Right hindlimb (tissue), 1 donor: ENCODE data around the gene C4orf33.
"Not testable (repeated sequence)": the region's sequence is repeated elsewhere in the genome, so short reads cannot be mapped to it uniquely, and the experiment has no call there.

Experiments
- DNase-seq: peaks from one replicate; pipeline ENCODE4 v3.0.0-alpha.2; 2018

C4orf33 gene, protein sequence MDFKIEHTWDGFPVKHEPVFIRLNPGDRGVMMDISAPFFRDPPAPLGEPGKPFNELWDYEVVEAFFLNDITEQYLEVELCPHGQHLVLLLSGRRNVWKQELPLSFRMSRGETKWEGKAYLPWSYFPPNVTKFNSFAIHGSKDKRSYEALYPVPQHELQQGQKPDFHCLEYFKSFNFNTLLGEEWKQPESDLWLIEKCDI

DNA sequence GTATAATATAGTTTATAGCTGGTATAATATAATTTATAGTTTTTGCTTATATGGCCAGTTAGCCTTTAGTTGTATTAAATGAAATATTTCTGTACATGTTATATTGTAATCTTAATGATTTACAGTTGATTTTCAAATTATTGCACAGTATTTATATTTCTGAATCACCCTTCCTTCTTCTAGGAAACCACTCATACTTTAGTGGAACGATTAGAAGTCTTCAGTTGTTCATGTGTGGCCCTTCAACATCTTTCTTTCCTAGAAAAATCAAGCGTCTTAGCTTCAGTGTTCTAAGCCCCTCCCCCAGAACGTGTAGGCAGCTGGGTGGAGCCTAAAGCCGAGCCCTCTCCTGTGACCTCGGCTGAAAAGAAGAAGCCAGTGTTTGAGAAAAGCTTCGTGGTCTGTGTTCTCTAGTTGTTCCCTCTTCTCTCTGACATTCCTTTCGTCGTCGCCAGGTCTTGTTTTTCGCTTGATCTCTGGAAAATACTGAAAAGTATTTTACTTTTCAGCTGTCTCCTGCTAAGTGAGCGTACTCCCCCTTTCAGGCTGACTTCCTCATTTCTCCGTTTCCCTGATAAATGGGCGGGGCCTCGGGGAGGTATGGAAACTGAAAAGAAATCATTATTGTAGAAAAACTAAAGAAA lies at the start of gene C4orf33:
C4orf33 (plus strand) TSS at position 342 of the 644 bp plus-strand sequence. CDS start 6,459 bp downstream, outside the sequence.
- DNase-seq: peak; percentile 78

- DNase-seq: no peak
Measured at GRCh38 chr4:129059028-129059427, 36.9 kb upstream of the C4orf33 start.

GRCh38 chr4:129062580-129062979 lies 33.4 kb upstream of the C4orf33 start:
- no peak for DNase-seq

DNA sequence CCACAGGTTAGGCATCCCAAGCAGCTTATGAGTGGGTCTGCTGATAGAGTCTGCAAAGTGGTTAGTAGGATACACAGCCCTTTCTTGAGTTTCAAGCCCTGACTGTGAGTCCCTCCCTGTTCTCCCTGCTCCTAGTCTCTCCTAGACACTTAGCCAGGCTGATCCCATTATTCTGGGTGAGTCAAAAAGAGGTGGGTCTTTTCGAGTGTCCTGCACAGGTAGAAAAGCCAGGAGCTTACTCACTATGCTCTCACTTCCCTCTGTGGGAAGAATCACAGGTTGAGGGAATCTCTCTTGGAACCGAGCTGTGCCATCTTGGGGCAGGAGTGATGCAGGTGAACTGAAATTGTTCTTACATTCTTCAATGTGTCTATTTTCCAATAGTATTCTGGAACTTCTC lies 32.3 kb upstream of the C4orf33 start:
- no peak for DNase-seq

DNA sequence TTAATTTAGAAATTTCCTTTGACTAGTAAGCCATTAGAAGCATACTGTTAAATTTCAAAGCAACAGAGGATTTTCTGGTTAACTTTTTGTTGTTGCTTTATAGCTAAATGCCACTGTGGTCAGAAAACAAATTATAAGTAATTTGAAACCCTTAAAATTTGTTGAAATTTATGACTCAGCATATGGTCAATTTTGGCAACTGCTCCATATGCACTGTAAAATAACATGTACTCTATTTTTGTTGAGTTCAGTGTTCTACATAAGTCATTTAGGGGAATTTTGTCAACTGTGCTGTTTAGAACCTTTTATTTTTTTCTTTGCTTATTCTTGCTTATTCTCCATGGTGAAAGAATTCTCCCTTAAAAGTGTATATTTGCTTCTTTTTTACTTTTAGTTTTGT lies 31.2 kb upstream of the C4orf33 start:
- no peak for DNase-seq

GRCh38 chr4:129069537-129069936 lies 26.4 kb upstream of the C4orf33 start:
- not testable (repeated sequence) for DNase-seq

DNA sequence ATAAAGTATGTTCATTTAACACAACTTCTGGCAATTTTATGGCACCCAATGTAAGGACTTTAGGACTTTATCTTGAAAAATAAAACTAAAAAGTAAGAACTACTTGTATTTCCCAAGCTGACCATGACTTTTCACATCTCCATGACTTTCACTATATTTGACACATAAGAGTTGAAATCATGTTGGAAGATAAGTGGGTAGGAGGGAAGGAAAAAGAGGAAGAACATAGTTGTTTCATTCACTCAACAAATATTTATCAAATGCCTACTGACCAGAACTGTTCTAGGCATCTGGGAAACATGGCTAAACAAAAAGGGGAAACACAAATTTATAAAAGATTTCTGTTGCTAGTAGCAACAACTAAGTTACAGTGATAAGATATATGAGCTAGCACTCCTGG lies 18.6 kb upstream of the C4orf33 start:
- DNase-seq: no peak

DNA sequence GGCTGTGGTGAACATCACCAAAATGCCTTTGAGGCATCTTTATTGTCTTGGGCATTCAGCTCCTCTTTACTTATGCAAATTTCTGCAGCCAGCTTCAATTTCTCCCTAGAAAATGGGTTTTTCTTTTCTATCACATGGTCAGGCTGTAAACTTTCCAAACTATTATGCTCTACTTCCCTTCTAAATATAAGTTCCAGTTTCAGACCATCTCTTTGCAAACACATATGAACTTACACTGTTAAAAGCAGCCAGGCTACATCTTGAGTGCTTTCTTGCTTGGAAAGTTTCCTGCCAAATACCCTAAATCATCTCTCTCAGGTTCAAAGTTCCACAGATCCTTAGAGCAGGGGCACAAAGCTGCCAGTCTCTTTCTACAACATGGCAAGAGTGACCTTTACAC lies 15.8 kb upstream of the C4orf33 start:
- no peak for DNase-seq

GRCh38 chr4:129082302-129082701 lies 13.7 kb upstream of the C4orf33 start:
- DNase-seq: no peak

DNA sequence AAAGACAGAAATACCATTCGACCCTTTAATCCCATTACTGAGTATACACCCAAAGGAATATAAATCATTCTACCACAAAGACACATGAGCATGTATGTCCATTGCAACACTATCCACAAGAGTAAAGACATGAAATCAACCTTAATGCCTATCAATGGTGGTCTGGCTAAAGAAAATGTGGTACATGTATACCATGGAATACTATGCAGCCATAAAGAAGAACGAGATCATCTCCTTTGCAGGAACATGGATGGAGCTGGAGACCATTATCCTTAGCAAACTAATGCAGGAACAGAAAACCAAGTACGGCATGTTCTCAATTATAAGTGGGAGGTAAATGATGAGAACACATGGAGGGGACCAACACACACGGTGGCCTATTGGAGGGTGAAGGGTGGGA lies 10.5 kb upstream of the C4orf33 start:
- DNase-seq: no peak

DNA sequence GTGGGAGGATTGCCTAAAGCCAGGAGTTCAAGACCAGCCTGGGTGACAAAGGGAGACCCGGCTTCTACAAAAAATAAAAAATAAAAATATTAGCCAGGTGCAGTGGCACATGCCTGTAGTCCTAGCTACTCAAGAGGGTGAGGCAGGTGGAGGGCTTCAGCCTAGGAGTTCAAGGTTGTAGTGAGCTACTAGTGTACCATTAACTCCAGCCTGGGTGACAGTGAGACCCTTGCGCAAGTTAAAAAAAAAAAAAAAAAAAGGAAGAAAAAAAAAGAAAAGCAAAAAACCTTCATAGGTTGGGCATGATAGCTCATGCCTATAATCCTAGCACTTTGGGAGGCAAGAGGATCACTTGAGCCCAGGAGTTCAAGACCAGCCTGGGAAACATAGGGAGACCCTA lies 8.4 kb upstream of the C4orf33 start:
- DNase-seq: no peak

GRCh38 chr4:129092631-129093190 lies 3.2 kb upstream of the C4orf33 start:
- no peak for DNase-seq

DNA sequence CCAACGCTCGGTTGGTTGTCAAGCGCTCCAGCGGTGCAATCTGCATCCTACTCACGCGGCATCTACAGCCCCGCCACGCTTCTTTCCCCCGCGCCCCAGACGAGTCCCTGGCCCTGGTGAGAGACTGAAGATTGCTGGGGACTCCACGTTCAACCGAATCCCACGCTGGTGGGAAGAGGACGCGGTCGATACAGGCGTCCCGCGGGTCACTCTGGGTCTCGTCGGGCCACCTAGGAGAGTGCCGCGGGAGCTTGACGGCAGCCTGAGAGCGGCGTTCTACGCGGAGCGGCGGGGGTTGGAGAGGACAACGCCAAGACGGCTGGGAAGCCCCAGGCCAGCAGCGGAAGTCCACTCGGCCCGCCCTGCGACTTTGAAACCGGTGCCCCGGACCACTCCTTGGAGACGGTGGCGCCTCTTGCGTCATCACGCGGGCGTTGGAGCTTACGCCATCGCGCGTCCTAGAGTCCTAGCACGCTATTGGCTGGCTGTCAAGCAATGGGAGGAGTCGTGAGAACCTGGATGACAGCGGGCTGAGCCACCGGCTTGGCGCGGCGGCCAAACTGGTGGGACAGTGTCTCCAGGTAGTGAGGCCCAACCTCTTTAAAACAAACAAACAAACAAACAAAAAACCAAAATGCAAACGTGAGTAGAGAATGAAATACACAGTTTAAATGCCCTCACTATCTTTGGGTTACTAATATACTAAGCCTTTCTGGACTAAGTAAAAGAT lies 2.6 kb upstream of the C4orf33 start, which contains the start of gene SCLT1:
SCLT1 (minus strand) TSS at position 349 of the 730 bp plus-strand sequence. CDS start 436 bp downstream, outside the sequence.
- DNase-seq: peak; percentile 98

DNA sequence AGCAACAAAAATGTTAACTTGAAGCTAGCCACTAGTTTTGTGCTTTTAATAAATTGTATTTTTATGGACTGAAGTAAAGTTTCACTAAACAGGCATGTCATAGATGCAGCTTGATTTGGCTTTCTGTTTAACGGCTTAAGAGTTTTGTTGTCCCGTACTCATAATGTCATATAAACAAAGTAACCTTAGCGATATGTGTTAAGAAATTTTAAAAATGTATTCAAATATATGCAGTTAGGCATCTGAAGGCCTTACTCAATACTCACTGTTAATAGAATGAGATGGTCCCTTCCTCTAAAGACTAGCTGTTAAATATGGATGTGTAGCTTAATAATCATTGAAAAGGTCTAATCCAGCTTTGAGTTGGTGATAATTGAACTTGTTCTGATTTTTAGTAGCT lies 1.6 kb upstream of the C4orf33 start:
- no peak for DNase-seq

DNA sequence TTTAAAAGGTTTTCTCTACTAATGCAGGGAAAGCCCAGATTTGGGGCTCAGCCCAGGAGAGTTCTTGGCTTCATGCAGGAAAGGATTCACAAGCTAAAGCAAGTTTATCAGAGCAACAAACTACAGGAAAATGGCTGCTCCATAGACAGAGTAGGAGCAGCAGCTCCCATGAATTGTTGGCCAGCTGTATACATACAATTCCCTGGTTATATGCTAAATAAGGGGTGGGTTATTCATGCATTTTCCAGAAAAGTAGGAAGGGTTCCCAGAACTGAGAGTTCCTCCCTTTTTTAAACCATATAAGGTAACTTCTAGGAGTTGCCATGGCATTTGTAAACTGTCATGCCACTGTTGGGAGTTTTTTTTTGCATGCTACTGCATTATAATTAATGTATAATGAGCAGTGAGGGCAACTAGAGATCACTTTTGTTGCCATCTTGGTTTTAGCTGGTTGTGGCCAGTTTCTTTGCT lies 2.6 kb downstream of the C4orf33 start:
- no peak for DNase-seq

DNA sequence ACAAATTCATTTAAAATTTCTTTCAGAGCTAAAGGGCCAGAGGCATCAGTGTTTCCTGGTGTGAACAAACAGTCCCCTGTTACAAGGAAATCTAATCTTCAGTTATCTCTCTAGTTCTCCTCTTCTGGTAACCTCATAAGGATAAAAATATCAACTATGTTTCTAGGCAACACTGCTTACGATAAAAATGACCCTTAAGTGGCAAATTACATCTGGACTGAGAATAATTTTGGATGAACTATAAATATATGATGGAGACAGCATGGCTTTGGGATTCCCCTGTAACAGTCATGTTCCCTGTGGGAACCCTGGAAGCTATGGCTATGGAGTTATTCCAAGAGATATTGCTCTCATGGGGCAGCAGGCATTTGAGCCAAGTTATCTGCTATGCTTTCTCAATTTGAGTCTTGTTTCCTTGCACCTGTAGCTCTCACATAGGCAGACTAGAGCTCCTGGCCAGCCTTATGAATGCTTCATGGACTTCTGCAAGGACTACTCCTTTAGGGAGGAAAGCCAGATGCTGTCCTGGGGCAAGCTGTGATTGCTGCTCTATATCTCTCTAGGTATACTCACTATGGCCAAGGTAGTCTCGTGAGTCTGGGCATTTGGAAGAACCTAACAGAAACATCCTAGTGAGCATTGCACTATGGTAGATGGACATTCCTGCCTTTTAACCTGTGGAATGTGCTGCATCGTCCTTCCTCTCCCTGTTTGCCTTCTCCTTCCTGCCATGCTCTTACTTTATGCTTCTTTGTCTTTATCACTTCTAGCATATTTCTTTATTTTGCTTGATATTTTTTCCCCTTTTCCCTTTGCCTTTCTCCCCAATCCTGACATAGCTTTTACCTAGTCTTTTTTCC lies 14.2 kb downstream of the C4orf33 start:
- DNase-seq: no peak

DNA sequence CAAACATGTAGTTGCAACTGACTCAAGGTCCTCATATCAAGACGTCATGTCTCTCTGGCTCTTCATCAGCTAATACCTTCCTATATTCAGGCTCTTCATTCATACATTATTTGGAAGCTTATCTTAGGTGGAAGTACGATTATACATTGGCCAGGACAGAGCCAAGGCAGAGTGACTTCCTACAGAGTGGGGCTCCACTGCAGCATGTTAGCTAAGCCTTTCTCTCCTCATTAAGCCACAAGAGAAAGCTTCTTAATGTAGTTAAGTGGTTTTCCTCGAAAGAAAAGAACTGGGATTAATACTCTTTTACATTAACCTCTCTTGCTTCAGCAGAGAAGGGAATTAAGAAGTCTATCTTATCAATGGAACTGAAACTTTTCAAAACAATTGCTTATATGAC lies 15.0 kb downstream of the C4orf33 start:
- DNase-seq: no peak

DNA sequence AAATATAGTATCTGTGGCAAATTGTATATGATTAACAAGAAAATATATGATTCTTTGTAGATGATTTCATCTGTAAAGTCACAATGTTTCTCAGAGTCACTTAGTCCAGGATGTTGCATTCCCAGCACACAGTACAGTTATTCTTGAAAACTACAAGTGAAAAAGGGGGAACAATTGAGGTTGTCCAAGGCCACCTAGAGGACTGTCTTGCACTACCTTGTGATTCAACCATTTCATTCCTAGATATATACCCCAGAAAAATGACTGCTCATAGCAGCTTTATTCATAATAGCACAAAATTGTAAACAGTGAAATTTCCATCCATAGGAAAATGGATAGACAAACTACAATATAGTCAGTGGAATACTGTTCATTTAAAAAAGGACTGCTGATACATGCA lies 16.0 kb downstream of the C4orf33 start:
- no peak for DNase-seq

DNA sequence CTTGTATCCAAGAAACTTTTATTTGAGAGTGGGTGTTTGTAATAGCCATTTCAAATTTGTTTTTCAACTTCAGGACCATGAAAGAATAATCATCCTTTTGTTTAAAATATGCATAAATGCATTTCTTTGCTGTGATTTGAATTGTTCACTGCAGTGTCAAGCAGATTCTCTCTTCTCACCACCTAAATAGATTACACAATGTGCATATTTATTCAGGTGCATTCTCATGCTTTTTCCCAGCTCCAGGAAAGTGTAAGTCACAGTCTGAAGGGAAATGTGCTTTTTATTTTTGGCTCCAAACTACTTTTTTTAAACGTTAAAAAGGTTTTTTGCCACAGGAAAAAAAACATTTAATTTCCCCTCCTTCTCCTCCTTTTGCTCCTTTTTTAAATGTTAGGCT lies 17.5 kb downstream of the C4orf33 start:
- DNase-seq: no peak

- no peak for DNase-seq
Measured at GRCh38 chr4:129113919-129114318, 18.0 kb downstream of the C4orf33 start.

GRCh38 chr4:129117705-129118104 lies 21.8 kb downstream of the C4orf33 start:
- DNase-seq: no peak

DNA sequence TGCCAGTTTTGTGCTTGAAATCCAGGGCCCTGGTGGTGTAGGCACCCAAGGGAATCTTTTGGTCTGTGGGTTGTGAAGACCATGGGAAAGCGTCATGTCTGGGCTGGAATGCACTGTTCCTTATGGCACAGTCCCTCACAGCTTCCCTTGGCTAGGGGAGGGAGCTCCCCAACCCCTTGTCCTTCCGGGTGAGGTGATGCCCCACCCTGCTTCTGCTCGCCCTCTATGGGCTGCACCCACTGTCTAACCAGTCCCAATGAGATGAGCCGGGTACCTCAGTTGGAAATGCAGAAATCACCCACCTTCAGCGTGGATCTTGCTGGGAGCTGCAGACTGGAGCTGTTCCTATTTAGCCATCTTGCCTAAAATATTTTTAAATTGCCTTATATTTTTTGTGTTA lies 30.7 kb downstream of the C4orf33 start:
- DNase-seq: not testable (repeated sequence)

DNA sequence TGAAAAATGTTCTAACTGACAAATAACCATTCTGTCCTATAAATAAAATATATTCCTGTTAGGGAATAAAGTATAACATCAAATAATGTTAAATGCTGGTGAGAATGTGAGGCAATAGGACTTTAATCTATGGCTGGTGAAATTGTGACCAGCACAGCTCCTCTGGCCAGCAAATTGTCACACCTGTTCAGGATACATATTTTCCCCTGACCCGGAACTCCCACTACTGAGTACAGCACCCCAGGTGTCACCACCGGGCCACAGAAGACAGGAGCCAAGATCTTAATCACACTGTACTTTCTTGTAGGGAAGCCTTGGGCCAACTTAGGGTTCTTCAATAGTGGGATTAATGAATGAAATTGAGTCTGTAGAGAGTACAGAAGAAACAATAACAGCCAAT lies 33.2 kb downstream of the C4orf33 start:
- no peak for DNase-seq
